ENCODE data around the gene SRCAP.
A peak's percentile ranks its signal among the peaks of the same experiment; 100 is the strongest.

SRCAP gene

DNA sequence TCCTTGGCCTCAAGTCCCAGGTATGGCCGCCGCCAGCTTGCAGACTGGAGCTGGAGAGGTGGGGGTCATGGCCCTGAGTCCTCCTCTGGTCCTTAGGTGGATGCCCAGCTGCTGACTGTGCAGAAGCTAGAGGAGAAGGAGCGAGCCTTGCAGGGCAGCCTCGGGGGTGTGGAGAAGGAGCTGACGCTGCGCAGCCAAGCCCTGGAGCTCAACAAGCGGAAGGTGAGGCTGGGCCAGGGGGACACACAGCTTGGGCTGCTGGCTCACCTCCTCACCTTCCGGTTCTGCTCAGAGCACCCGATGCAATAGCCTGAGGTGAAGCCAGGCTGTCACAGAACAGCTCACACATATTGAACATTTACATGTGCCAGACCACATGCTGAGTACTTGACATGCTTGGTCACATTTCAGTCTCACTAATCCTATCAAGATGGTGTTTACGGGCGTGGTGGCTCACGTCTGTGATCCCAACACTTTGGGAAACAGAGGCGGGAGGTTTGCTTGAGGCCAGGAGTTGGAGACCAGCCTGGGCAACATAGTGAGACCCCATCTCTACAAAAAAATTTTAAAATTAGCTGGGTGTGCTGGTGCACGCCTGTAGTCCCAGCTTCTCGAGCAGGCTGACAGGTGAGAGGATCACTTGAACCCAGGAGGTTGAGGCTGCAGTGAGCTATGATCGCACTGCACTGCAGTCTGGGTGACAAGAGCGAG lies 70.6 kb downstream of the SRCAP start:
- no peak overlapping the region for H3K27ac ChIP-seq (ENCODE audit: low read depth, low read length)
- H3K36me3 ChIP-seq (ENCODE audit: control insufficient read depth, insufficient read depth, low read length) = peaks cover 98% of the 10 kb centered on the region
- no peaks in the 10 kb centered on the region for H3K27me3 ChIP-seq (ENCODE audit: control insufficient read depth, insufficient read depth, low read length)
- H3K4me3 ChIP-seq (ENCODE audit: low read depth, low read length) = no peak overlapping the region
- H3K9me3 ChIP-seq (ENCODE audit: control insufficient read depth, insufficient read depth, low read length) = no peaks in the 10 kb centered on the region
- H3K9ac ChIP-seq (ENCODE audit: low read depth, low read length) = no peak overlapping the region
- H3K4me1 ChIP-seq (ENCODE audit: control insufficient read depth, insufficient read depth, low read length) = no peaks in the 10 kb centered on the region

DNA sequence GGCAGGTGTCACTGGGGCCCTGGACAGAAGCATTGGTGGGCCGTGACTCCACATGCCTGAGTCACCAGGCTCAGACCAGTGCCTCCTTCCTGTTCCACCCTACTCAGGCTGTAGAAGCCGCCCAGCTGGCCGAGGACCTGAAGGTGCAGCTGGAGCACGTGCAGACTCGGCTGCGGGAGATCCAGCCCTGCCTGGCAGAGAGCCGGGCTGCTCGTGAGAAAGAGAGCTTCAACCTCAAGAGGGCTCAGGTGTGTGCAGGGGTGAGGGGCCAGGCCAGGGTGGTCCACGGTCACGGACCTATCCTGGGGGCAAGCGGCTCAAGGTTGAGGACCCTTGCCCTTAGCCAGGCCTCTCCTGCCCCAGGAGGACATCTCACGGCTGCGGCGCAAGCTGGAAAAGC lies 72.8 kb downstream of the SRCAP start:
- Histone ChIP-seq H3K4me1 (ENCODE audit: control insufficient read depth, insufficient read depth, low read length) (no peaks in the 10 kb centered on the region), H3K9ac (ENCODE audit: low read depth, low read length) (no peak overlapping the region), H3K9me3 (ENCODE audit: control insufficient read depth, insufficient read depth, low read length) (no peaks in the 10 kb centered on the region), H3K27ac (ENCODE audit: low read depth, low read length) (no peak overlapping the region), H3K36me3 (ENCODE audit: control insufficient read depth, insufficient read depth, low read length) (peaks cover 79% of the 10 kb centered on the region), H3K4me3 (ENCODE audit: low read depth, low read length) (no peak overlapping the region), H3K27me3 (ENCODE audit: control insufficient read depth, insufficient read depth, low read length) (no peaks in the 10 kb centered on the region)

DNA sequence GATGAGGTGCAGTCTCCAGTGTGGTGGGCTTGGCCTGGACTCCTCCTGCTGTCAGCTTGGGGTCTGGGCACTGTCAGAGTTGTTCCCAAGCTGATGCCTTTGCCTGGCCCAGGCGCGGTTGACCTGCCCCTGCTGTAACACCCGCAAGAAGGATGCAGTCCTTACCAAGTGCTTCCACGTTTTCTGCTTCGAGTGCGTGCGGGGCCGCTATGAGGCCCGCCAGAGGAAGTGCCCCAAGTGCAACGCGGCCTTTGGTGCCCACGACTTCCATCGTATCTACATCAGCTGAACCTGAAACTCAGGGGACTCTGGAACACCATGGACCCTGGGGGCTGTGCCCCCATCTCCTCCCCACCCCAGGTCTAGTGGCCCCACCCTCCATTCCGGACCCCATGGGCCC lies 74.9 kb downstream of the SRCAP start:
- Histone ChIP-seq H3K27ac (ENCODE audit: low read depth, low read length) (no peak overlapping the region), H3K9ac (ENCODE audit: low read depth, low read length) (no peak overlapping the region), H3K4me3 (ENCODE audit: low read depth, low read length) (no peak overlapping the region), H3K36me3 (ENCODE audit: control insufficient read depth, insufficient read depth, low read length) (peaks cover 58% of the 10 kb centered on the region), H3K4me1 (ENCODE audit: control insufficient read depth, insufficient read depth, low read length) (peaks cover 5% of the 10 kb centered on the region; the same call in 1 of the 2 replicates), H3K27me3 (ENCODE audit: control insufficient read depth, insufficient read depth, low read length) (no peaks in the 10 kb centered on the region), H3K9me3 (ENCODE audit: control insufficient read depth, insufficient read depth, low read length) (no peaks in the 10 kb centered on the region)

DNA sequence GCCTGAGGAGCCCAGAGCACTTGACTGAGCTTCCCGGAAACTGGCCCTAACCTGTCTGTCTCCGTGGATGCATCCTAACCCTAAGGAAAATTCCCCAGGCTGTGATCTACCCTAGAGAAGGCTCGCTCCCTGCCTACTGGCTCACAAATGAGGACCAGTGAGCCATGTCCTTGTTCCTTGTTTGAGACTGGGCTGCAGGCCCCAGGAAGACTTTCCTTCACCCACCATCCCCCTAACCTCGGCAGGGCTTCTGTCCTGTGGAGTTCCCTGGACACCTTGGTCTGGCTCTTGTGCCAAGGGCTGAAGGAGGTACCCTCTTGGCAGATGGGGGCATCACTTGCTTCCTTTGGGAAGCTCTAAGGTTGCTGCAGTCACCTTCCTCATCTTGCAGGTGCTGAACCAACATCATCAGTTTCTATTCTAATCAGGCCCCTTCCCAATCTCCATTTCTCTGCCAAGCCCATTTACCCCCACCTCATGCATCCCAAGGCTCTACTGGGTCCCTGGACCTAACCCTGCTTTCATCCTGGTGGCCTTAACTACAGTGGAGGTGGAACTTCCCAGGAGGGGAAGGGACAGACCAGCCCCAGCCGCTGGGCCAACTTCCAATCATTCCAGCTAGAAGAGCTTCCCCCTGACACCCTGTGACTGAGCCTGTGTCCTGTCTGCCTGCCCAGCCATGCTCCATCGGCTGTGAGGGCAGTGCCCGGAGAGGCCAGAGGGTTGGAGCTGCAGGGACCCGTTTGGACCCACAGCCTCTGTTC lies 75.6 kb downstream of the SRCAP start:
- H3K36me3 ChIP-seq (ENCODE audit: control insufficient read depth, insufficient read depth, low read length) = peaks cover 51% of the 10 kb centered on the region
- H3K4me3 ChIP-seq (ENCODE audit: low read depth, low read length) = peak overlapping the region; percentile 95
- no peaks in the 10 kb centered on the region for H3K9me3 ChIP-seq (ENCODE audit: control insufficient read depth, insufficient read depth, low read length)
- H3K27ac ChIP-seq (ENCODE audit: low read depth, low read length) = peak overlapping the region; percentile 96
- no peaks in the 10 kb centered on the region for H3K27me3 ChIP-seq (ENCODE audit: control insufficient read depth, insufficient read depth, low read length)
- peaks cover 5% of the 10 kb centered on the region; the same call in 1 of the 2 replicates for H3K4me1 ChIP-seq (ENCODE audit: control insufficient read depth, insufficient read depth, low read length)
- no peak overlapping the region for H3K9ac ChIP-seq (ENCODE audit: low read depth, low read length)

DNA sequence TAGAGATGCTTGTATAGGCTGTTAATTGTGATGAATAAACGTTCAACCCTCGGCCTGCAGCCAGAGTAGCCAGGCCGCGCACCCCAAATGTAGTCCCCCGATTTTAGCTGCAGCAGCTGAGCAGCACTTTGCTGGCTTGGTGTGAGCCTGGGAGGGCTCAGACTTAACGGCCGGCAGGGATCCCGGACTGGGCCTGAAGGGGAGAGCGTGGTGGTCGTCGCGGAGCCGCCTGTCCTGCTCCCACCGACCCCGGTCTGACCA lies 76.1 kb downstream of the SRCAP start:
- Histone ChIP-seq H3K4me1 (ENCODE audit: control insufficient read depth, insufficient read depth, low read length) (peaks cover 5% of the 10 kb centered on the region; the same call in 1 of the 2 replicates), H3K27me3 (ENCODE audit: control insufficient read depth, insufficient read depth, low read length) (no peaks in the 10 kb centered on the region), H3K36me3 (ENCODE audit: control insufficient read depth, insufficient read depth, low read length) (peaks cover 47% of the 10 kb centered on the region), H3K27ac (ENCODE audit: low read depth, low read length) (peak overlapping the region; percentile 96), H3K9ac (ENCODE audit: low read depth, low read length) (peak overlapping the region; percentile 99; the same call in 1 of the 2 replicates), H3K9me3 (ENCODE audit: control insufficient read depth, insufficient read depth, low read length) (no peaks in the 10 kb centered on the region), H3K4me3 (ENCODE audit: low read depth, low read length) (peak overlapping the region; percentile 95)

DNA sequence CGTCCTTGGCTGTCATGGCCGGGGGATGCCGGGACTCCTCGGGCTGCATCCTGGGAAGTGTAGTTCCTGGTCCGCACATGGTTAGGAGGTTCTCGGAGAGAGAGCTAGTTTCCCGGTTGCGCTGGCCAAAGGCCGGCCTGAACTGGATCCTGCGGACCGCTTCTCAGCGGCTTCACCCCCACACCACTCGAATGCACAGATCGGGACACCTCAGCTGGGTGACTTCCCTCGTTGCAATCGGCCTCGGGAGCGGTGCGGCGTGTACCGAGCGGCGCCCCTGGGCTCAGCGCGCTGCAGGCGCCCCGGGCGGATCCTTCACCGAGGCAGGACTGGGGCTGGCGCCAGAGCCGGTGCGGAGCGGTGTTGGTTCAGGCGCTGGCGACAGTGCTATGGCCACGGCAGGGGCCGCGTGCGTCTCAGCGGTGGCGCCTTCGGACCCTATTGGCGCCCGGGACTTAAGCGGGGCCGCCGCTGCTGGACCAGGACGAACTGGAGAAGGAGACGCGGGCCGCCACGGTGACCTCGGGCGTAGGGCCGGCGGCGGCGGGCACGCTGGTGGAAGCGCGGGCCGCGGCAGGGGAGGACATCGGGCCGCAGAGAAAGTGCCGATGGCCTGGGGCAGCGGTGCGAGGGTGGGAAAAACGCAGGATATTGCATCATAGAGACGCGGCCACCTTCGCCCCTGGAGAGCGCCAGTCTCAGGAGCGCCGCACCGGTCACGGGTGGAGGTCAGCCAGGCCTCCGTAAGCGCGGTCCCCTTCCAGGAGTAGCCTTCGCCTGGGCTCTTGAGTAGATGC lies 76.6 kb downstream of the SRCAP start:
- Histone ChIP-seq H3K9me3 (ENCODE audit: control insufficient read depth, insufficient read depth, low read length) (no peaks in the 10 kb centered on the region), H3K27me3 (ENCODE audit: control insufficient read depth, insufficient read depth, low read length) (no peaks in the 10 kb centered on the region), H3K4me3 (ENCODE audit: low read depth, low read length) (peak overlapping the region; percentile 95), H3K27ac (ENCODE audit: low read depth, low read length) (peak overlapping the region; percentile 96), H3K9ac (ENCODE audit: low read depth, low read length) (peak overlapping the region; percentile 99), H3K36me3 (ENCODE audit: control insufficient read depth, insufficient read depth, low read length) (peaks cover 41% of the 10 kb centered on the region), H3K4me1 (ENCODE audit: control insufficient read depth, insufficient read depth, low read length) (peaks cover 5% of the 10 kb centered on the region; the same call in 1 of the 2 replicates)

DNA sequence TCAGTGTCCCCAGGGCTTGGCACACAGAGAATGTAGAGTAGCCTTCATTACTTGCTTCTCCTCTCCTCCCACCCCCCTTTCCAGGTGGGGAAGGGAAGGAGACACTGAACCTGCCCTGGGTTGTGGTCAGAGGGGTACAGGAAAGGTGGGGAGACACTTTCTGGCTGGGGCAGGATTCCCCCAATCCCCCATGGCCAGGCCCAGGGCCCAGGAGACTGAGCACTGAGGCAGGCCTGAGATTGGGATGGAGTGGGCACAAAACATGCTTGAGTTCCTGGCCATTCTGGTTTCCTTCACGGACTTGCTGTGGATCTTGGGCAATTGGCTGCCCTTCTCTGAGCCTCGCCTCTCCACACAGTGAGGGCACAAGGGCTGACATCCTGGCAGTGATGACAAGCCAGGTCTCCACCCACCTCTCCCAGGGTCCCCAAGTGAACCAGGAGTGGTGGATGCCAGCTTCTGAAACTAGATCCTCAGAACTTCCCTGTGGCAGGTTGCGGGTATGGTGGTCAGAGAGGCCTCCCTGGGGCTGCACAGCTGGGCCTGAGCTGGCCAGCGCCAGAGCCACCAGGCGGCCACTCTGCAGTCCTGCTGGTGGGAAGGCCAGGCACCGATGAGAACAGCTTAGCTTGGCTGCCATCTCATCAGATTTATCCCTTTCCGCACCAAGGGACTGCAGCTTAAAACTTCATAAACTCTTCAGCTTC lies 78.8 kb downstream of the SRCAP start:
- Histone ChIP-seq H3K4me3 (ENCODE audit: low read depth, low read length) (no peak overlapping the region), H3K27ac (ENCODE audit: low read depth, low read length) (peak overlapping the region; percentile 25), H3K9ac (ENCODE audit: low read depth, low read length) (no peak overlapping the region), H3K27me3 (ENCODE audit: control insufficient read depth, insufficient read depth, low read length) (no peaks in the 10 kb centered on the region), H3K4me1 (ENCODE audit: control insufficient read depth, insufficient read depth, low read length) (peaks cover 5% of the 10 kb centered on the region; the same call in 1 of the 2 replicates), H3K9me3 (ENCODE audit: control insufficient read depth, insufficient read depth, low read length) (no peaks in the 10 kb centered on the region), H3K36me3 (ENCODE audit: control insufficient read depth, insufficient read depth, low read length) (peaks cover 33% of the 10 kb centered on the region)

DNA sequence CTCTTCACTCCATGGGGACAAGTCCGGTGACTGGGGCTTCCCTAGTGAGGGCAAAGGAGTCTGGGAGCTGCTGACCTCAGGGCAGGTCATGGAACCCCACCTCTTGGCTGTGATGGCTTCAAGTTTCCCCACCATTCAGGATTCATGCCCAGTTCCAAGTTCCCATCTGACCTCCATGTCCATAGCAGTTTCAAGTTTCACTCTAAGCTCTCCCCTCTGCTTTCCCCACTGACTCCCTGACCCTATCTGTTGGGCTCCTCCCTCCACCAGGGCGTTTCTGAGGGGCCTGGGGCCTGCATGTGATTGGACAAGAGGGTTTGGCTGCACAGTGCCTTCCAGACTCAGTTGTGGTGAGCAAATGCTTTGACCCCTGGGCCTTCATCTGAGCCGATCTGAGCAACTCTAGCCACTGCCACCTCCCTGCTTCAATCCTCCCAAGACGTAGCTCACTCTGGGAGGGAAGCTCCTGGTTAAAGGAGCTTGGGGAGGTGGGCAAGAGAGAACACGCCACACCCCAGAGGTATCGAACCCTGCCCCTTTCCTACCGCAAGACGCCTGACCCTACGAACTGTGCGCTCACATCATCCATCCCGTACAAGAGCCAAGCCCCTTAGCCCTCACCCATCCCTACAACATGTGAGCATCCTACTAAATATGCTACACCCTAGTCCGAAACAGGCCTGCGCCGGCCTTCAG lies 79.7 kb downstream of the SRCAP start:
- peak overlapping the region; percentile 25 for H3K27ac ChIP-seq (ENCODE audit: low read depth, low read length)
- peaks cover 33% of the 10 kb centered on the region for H3K36me3 ChIP-seq (ENCODE audit: control insufficient read depth, insufficient read depth, low read length)

DNA sequence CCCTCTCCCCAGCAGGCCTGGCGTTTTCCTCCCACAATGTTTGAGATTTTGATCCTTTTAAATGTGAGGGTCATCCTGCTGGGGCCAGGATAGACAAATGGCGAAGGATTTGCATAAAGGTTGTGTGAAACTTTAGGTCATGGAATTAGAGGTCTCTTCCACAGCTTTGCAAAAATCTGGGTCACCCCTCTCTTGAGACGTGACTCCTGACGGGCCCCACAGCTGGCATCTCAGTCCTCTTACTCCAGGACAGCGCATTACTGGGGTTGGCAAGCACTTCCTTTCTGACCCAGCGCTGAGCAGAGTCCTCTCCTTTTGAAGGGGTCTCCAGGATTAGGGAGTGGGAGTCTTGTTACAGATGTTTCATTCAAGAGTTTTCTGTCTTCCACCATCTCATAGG lies 80.6 kb downstream of the SRCAP start:
- Histone ChIP-seq H3K36me3 (ENCODE audit: control insufficient read depth, insufficient read depth, low read length) (peaks cover 26% of the 10 kb centered on the region), H3K4me1 (ENCODE audit: control insufficient read depth, insufficient read depth, low read length) (peaks cover 5% of the 10 kb centered on the region; the same call in 1 of the 2 replicates), H3K27ac (ENCODE audit: low read depth, low read length) (no peak overlapping the region), H3K27me3 (ENCODE audit: control insufficient read depth, insufficient read depth, low read length) (no peaks in the 10 kb centered on the region), H3K9me3 (ENCODE audit: control insufficient read depth, insufficient read depth, low read length) (no peaks in the 10 kb centered on the region), H3K4me3 (ENCODE audit: low read depth, low read length) (no peak overlapping the region), H3K9ac (ENCODE audit: low read depth, low read length) (no peak overlapping the region)

More for the DNA sequence above, 79.7 kb downstream of the SRCAP start:
- peaks cover 5% of the 10 kb centered on the region; the same call in 1 of the 2 replicates for H3K4me1 ChIP-seq (ENCODE audit: control insufficient read depth, insufficient read depth, low read length)
- no peak overlapping the region for H3K4me3 ChIP-seq (ENCODE audit: low read depth, low read length)
- no peaks in the 10 kb centered on the region for H3K9me3 ChIP-seq (ENCODE audit: control insufficient read depth, insufficient read depth, low read length)
- H3K27me3 ChIP-seq (ENCODE audit: control insufficient read depth, insufficient read depth, low read length) = no peaks in the 10 kb centered on the region
- no peak overlapping the region for H3K9ac ChIP-seq (ENCODE audit: low read depth, low read length)

DNA sequence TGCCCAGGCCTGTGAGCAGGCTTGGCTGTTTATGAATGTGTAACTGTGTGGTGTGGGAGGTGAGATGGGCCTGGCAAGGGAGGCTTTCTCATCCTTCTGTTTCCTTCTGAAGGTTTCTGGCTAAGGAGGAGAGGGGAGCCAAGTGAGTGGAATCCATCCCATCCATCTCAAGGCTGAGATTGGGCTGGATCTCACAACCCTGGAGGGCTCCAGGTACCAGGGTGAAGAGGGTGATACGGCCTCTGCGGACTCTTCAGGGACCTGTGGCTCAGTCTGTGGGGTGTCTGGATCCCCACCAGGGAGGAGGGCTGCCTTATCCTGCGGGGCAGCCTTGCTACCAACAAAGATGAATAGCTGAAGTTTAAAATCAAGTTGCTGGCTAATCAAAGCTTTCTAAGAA lies 81.0 kb downstream of the SRCAP start:
- Histone ChIP-seq H3K4me3 (ENCODE audit: low read depth, low read length) (no peak overlapping the region), H3K9me3 (ENCODE audit: control insufficient read depth, insufficient read depth, low read length) (no peaks in the 10 kb centered on the region), H3K36me3 (ENCODE audit: control insufficient read depth, insufficient read depth, low read length) (peaks cover 24% of the 10 kb centered on the region), H3K27ac (ENCODE audit: low read depth, low read length) (no peak overlapping the region), H3K9ac (ENCODE audit: low read depth, low read length) (no peak overlapping the region), H3K4me1 (ENCODE audit: control insufficient read depth, insufficient read depth, low read length) (peaks cover 5% of the 10 kb centered on the region; the same call in 1 of the 2 replicates), H3K27me3 (ENCODE audit: control insufficient read depth, insufficient read depth, low read length) (no peaks in the 10 kb centered on the region)
